T follicular helper cell (primary cell): ENCODE measurements around the gene GDPD3.
"Not testable (repeated sequence)": the region's sequence is repeated elsewhere in the genome, so short reads cannot be mapped to it uniquely, and the experiment has no call there.

ENCODE experiments used
- DNase-seq: peaks from one replicate; pipeline ENCODE4 v3.0.0-alpha.2; 2020; ENCODE audit warnings: low read depth
- total RNA-seq, 2 experiments: gene quantifications; one replicate each; lab custom pipeline; 2026; lab: John Stamatoyannopoulos, UW

Gene GDPD3, protein sequence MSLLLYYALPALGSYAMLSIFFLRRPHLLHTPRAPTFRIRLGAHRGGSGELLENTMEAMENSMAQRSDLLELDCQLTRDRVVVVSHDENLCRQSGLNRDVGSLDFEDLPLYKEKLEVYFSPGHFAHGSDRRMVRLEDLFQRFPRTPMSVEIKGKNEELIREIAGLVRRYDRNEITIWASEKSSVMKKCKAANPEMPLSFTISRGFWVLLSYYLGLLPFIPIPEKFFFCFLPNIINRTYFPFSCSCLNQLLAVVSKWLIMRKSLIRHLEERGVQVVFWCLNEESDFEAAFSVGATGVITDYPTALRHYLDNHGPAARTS
- total RNA-seq = 1.3 to 11.9 reads per million in 2 experiments

- DNase-seq = no peak
Measured at GRCh38 chr16:30113031-30113710, at the start of gene GDPD3. Gene GDPD3 (minus strand): TSS chr16:30113537. CDS start chr16:30113478, 59 bp downstream.

DNA sequence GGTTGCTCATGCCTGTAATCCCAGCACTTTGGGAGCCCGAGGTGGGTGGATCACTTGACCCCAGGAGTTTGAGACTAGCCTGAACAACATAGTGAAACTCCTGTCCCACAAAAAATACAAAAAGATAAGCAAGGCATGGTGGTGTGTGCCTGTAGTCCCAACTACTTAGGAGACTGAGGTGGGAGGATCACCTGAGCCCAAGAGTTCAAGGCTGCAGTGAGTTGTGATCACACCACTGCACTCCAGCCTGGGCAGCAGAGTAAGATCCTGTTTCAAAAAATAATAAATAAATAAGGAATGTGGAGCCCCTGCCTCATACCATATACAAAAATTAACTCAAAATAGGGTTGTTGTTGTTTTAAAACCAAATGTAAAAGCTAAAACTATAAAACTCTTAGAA is 43.9 kb upstream of the GDPD3 start:
- DNase-seq = no peak

DNA sequence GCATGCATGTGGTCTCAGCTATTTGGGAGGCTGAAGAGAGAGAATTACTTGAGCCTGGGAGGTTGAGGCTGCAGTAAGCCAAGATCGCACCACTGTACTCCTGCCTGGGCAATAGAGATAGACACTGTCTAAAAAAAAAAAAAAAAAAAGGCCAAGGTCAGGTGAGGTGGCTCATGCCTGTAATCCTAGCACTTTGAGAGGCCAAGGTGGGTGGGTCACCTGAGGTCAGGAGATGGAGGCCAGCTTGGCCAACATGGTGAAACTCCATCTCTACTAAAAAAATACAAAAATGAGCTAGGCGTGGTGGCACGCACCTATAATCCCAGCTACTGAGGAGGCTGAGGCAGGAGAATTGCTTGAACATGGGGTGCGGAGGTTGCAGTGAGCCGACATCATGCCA is 41.9 kb upstream of the GDPD3 start:
- no peak for DNase-seq

DNA sequence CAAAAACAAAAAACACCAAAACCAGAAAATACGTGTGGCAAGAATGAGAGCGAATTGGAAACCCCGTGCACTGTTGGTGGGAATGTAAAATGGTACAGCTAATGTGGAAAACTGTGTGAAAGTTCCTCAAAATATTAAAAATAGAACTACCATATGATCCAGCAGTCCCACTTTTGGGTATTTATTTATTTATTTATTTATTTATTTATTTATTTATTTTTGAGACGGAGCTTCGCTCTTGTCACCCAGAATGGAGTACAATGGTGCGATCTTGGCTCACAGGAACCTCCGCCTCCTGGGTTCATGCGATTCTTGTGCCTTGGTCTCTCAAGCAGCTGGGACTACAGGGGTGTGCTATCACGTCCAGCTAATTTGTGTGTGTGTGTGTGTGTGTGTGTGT is 39.2 kb upstream of the GDPD3 start:
- no peak for DNase-seq

DNA sequence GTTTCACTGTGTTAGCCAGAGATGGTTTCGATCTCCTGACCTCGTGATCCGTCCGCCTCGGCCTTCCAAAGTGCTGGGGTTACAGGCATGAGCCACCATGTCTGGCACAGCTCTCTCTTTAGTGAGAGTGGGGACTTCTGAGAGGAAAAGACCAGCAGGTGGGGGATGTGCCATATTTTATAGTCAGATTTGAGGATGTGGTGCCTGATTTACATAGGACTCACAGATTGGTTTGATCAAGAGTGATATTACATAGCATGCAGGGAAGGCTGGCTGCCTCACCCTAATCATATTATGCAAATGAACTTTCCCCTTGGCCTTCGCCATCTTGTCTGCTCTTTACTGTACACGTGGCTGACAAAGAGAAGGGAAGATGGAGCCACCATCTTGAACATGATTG is 37.8 kb upstream of the GDPD3 start:
- no peak for DNase-seq

GRCh38 chr16:30149250-30149930 is 36.1 kb upstream of the GDPD3 start:
- no peak for DNase-seq

DNA sequence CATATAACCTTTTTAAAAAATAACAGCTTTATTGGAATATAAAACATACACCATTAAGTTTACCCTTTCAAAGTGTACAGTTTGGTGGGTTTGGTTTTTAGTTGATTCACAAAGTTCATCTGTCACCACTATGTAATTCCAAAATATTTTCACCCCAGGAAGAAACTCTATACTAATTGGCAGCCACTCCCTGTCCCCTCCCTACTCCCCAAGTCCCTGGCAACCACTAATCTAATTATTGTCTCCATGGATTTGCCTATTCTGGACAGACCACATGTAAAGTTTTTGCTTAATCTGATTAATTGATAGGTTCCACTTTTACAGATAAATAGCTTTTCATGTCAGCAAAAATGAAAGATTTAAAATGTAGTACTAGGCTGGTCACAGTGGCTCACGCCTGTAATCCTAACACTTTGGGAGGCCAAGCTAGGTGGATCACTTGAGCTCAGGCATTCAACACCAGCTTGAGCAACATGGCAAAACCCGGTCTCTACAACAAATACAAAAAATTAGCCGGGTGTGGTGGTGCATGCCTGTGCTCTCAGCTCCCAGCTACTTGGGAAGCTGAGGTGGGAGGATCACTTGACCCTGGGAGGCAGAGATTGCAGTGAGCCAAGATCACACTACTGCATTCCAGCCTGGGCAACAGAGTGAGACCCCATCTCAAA is 34.6 kb upstream of the GDPD3 start:
- no peak for DNase-seq

DNA sequence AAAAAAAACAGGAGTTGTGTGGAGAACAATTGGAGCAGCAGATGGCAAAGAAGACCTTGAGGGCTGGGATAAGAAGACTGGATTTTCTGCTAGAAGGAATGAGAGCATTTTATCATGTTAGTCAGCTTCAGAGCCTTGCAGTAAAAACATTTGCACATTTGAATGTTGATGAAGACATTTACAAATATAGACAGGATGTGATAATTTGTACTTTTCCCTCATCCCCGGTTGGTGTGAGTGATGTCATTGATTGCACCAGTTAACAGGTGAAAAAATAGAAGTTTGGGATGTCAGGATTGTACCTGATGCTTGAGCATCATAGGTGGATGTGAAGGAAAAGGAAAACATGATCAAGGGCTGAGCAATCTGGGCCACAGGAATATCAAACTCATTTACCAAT is 32.3 kb upstream of the GDPD3 start:
- DNase-seq = no peak

DNA sequence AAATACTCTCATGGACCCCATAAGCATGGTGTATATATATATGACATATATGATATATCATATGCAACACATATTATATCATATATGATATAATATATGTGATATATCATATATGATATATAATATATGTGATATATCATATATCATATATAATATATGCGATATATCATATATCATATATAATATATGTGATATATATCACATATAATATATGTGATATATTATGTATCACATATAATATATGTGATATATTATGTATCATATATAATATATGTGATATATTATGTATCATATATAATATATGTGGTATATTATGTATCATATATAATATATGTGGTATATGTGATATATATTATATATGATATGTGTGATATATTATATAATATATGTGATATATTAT is 31.6 kb upstream of the GDPD3 start:
- DNase-seq = no peak

- no peak for DNase-seq
Measured at GRCh38 chr16:30144017-30144416, 30.7 kb upstream of the GDPD3 start.

GRCh38 chr16:30143347-30143702 is 30.0 kb upstream of the GDPD3 start:
- DNase-seq = no peak

- no peak for DNase-seq
Measured at GRCh38 chr16:30142672-30143346, 29.5 kb upstream of the GDPD3 start.

DNA sequence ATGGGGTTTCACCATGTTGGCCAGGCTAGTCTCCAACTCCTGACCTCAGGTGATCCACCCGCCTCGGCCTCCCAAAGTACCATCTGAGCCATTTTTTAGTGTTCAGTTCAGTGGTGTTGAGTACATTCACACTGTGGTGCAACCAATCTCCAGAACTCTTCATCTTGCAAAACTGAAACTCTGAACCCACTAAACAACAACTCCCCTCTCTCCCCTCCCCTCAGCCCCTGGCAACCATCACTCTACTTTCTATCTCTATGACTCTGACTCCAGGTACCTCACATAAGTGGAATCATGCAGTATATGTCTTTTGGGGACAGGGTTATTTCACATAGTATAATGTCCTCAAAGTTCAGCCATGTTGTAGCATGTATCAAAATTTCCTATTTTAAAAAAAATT is 28.4 kb upstream of the GDPD3 start:
- DNase-seq = no peak

DNA sequence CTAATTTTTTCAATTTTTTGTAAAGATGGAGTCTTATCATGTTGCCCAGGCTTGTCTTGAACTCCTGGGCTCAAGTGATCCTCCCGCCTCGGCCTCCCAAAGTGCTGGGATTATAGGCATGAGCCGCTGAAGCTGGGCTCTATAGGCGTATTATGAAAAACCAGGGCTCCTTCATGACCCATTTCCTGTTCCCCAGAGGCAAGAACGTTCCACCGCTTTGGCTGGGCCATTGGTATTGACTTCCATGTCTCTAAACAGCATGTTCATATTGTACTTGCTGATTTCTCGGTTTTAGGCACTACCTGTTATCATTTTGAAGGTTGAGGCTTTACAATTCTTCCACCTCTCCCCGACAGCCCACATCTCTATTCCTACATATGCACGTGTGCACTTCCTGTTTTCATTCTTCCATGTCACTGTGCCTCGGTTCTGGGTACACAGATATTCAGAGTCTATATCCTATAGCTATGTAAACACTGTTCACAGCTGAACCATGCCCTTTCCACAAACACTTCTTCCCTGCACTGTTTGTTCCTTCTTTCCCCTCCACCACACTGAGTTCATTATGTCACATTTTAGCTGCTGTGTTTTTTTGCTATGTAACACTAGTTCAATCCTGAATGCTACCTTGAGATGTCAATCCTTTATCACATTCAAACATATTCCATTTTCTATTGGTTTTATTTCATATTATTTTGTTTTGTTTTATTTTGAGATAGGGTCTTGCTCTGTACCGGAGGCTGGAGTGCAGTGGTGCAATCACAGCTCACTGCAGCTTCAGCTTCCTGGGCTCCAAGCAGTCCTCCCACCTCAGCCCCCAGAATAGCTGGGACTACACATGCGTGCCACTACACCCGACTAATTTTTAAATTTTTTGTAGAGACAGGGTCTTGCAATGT is 26.5 kb upstream of the GDPD3 start:
- no peak for DNase-seq

GRCh38 chr16:30137897-30138296 is 24.6 kb upstream of the GDPD3 start:
- DNase-seq = no peak

- no peak for DNase-seq
Measured at GRCh38 chr16:30136971-30137605, 23.8 kb upstream of the GDPD3 start.

DNA sequence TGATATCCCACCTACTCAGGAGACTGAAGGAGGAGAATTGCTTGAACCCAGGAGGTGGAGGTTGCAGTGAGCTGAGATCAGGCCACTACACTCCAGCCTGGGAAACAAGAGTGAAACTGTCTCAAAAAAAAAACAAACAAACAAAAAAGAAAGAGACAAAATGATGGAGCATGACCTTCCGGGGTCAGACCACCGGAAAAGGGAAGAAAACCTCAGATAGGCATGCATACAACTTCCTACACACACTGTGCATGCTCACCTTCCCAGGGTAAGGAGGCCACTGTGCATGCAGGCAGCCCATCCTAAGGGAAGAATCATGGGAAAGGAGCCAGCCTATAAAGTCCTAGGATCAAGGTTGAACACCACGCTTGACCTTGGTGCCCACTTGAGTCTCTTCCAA is 19.3 kb upstream of the GDPD3 start:
- DNase-seq = no peak

DNA sequence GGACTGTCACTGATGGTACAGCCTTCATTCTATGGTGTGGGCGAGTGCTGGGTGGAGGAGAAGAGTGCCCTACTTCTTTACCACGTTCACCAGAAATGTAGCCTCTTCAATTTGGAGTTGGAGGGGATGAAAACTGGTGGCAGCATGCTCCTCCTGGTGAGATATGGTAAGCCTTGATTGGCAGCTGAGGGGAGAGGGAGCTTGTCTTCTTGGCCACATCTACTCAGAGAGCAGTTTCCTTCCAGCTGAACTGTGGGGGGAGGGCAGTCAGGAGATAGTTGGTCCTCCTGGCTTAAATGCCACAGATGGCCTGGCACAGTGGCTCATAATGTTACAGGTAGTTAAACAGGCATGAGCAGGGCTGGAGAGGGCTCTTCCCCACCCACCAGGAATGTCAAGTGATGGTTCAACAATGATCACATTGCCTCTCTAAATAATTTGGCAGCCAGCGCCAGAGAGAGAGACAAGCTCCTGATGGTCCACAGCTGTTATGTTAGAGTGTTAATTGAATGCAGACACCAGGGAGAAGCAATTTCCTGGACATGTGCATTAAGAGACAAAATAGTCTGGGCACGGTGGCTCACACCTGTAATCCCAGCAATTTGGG is 18.6 kb upstream of the GDPD3 start:
- DNase-seq = no peak

DNA sequence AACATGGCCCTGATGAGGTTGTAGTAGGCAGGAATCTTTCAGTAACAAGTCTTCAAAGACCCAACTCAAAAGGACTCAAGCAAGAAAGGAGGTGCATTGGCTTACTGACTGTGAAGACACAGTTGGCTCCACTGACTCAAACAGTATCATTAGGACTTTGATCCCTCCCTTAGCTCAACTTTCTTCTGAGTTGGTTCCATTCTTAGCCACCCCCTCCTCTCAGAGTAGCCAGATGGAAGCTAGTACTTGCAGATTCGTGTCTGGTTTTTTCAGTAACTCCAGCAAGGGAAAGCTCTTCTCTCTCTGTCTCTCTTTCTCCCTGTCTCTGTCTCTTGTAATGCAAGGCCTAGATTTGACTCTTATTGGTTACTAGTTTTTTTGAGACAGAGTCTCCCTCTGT is 14.7 kb upstream of the GDPD3 start:
- DNase-seq = no peak

GRCh38 chr16:30125690-30126089 is 12.4 kb upstream of the GDPD3 start:
- DNase-seq = not testable (repeated sequence)
